ENCODE results near the gene RFX8. TPM values are rescaled to one million over a fixed set of nuclear protein-coding genes. Genes with fewer than 3 reads are reported as not detected.

The RFX8 gene
- total and polyA plus RNA-seq, 2 donors (not counting 3 experiments of a cell fraction or from before 2014, with no cell fraction given): 0.21 to 1.00 TPM

- Histone ChIP-seq H3K4me3 (replicated peaks in 1 of 3; ENCODE audit: insufficient read depth in 1 of 3, low read depth in 1 of 3, low read length in 3 of 3) (no peak overlapping the region), H4K20me1 (replicated peaks; ENCODE audit: control insufficient read depth, extremely low read depth, insufficient read depth, low read length) (no peaks in the 10 kb centered on the region), H3K27me3 (ENCODE audit: control insufficient read depth in 2 of 2, insufficient read depth in 2 of 2, low read length in 2 of 2) (peaks cover 1 to 3% of the 10 kb centered on the region in 2 experiments), H3K9me3 (replicated peaks; ENCODE audit: control insufficient read depth, insufficient read depth, low read length) (no peaks in the 10 kb centered on the region), H3K27ac (ENCODE audit: insufficient read depth, low read depth, low read length) (no peak overlapping the region), H3K4me2 (ENCODE audit: insufficient read depth, low read length) (no peak overlapping the region), H3K9me1 (replicated peaks; ENCODE audit: control insufficient read depth, extremely low read depth, insufficient read depth, low read length) (no peaks in the 10 kb centered on the region), H2AFZ (ENCODE audit: low read depth, low read length) (no peak overlapping the region), H3K36me3 (ENCODE audit: control insufficient read depth in 2 of 2, extremely low read depth in 1 of 2, insufficient read depth in 2 of 2, low read length in 2 of 2) (no peaks in the 10 kb centered on the region), H3K4me1 (ENCODE audit: control insufficient read depth, extremely low read depth, insufficient read depth, low read length) (peaks cover 4% of the 10 kb centered on the region), H3K9ac (replicated peaks; ENCODE audit: extremely low read depth, insufficient read depth, low read length) (no peak overlapping the region), H3K79me2 (ENCODE audit: control insufficient read depth, insufficient read depth, low read length) (no peaks in the 10 kb centered on the region)
- no TSS peak for BruUV-seq (replicated peaks)
- FAIRE-seq: no peak
- ChIA-PET CTCF (interaction anchor here (1.4 to 1.8 kb wide), 2 partner anchors 58 to 336 kb away, joined by 3 to 10 read pairs; no protein-coding TSS in a partner anchor), POLR2A (no interaction called here)
- DNase-seq (ENCODE audit: low read depth, low spot score): no peak
- TF ChIP-seq CTCF (IDR thresholded peaks at IDR 0.05; ENCODE audit: extremely low read depth in 1 of 2, insufficient read depth in 1 of 2, low read depth in 1 of 2, low read length in 2 of 2) (no peak), JUN (IDR thresholded peaks at IDR 0.05; ENCODE audit: borderline replicate concordance, insufficient read depth, insufficient read length, low read depth) (no peak), POLR2A (IDR thresholded peaks at IDR 0.05; ENCODE audit: low read depth, low read length) (no peak), POLR2AphosphoS5 (IDR thresholded peaks at IDR 0.05; ENCODE audit: insufficient read depth, low read depth, low read length) (no peak)
- dilution Hi-C loops (cut with MboI; ENCODE audit: extremely low pct_ligation_motif_present, low sequenced_read_pairs): no loop called here
- intact Hi-C loops (cut with micrococcal nuclease): no loop called here
These were observed 74.9 kb downstream of the RFX8 start for GRCh38 chr2:101400048-101400447.

- H3K27me3 ChIP-seq (ENCODE audit: control insufficient read depth in 2 of 2, insufficient read depth in 2 of 2, low read length in 2 of 2): peaks cover 1 to 2% of the 10 kb centered on the region in 2 experiments
- FAIRE-seq: no peak
- no peak for TF ChIP-seq GATA2 (IDR thresholded peaks at IDR 0.05; ENCODE audit: insufficient read depth, insufficient read length, low read depth, low read length)
- no peak for TF ChIP-seq POLR2A (IDR thresholded peaks at IDR 0.05; ENCODE audit: low read depth, low read length)
- TF ChIP-seq EZH2 (IDR thresholded peaks at IDR 0.05; ENCODE audit: borderline replicate concordance, low read depth, low read length, severe bottlenecking): no peak
- TF ChIP-seq MAX (IDR thresholded peaks at IDR 0.05; ENCODE audit: insufficient read depth, insufficient read length): no peak
- no peak for TF ChIP-seq FOS (IDR thresholded peaks at IDR 0.05; ENCODE audit: borderline replicate concordance, insufficient read depth, low read length)
- TF ChIP-seq MYC (IDR thresholded peaks at IDR 0.05; ENCODE audit: low read depth, low read length): no peak
- TF ChIP-seq POLR2AphosphoS5 (IDR thresholded peaks at IDR 0.05; ENCODE audit: insufficient read depth, low read depth, low read length): no peak
- no peak for TF ChIP-seq JUN (IDR thresholded peaks at IDR 0.05; ENCODE audit: borderline replicate concordance, insufficient read depth, insufficient read length, low read depth)
- no peak for TF ChIP-seq CTCF (IDR thresholded peaks at IDR 0.05; ENCODE audit: extremely low read depth in 1 of 2, insufficient read depth in 1 of 2, low read depth in 1 of 2, low read length in 2 of 2)
These were observed 75.7 kb downstream of the RFX8 start for GRCh38 chr2:101399021-101399799.

More at GRCh38 chr2:101399021-101399799, 75.7 kb downstream of the RFX8 start:
- no peaks in the 10 kb centered on the region for H3K9me3 ChIP-seq (replicated peaks; ENCODE audit: control insufficient read depth, insufficient read depth, low read length)
- no peaks in the 10 kb centered on the region for H4K20me1 ChIP-seq (replicated peaks; ENCODE audit: control insufficient read depth, extremely low read depth, insufficient read depth, low read length)
- no peak overlapping the region for H2AFZ ChIP-seq (ENCODE audit: low read depth, low read length)
- H3K9me1 ChIP-seq (replicated peaks; ENCODE audit: control insufficient read depth, extremely low read depth, insufficient read depth, low read length): no peaks in the 10 kb centered on the region
- no TSS peak for BruUV-seq (replicated peaks)
- H3K27ac ChIP-seq (ENCODE audit: insufficient read depth, low read depth, low read length): no peak overlapping the region
- ChIA-PET POLR2A (no interaction called here), CTCF (interaction anchor here (1.0 to 2.1 kb wide), 6 partner anchors 11 to 432 kb away, joined by 3 to 10 read pairs (median 4); no protein-coding TSS in a partner anchor)
- no peak overlapping the region for H3K9ac ChIP-seq (replicated peaks; ENCODE audit: extremely low read depth, insufficient read depth, low read length)
- no peak overlapping the region for H3K4me2 ChIP-seq (ENCODE audit: insufficient read depth, low read length)
- peaks cover 4% of the 10 kb centered on the region for H3K4me1 ChIP-seq (ENCODE audit: control insufficient read depth, extremely low read depth, insufficient read depth, low read length)
- no peak for DNase-seq (ENCODE audit: low read depth, low spot score)
- no peaks in the 10 kb centered on the region for H3K36me3 ChIP-seq (ENCODE audit: control insufficient read depth in 2 of 2, extremely low read depth in 1 of 2, insufficient read depth in 2 of 2, low read length in 2 of 2)
- no peaks in the 10 kb centered on the region for H3K79me2 ChIP-seq (ENCODE audit: control insufficient read depth, insufficient read depth, low read length)
- dilution Hi-C loops (cut with MboI; ENCODE audit: extremely low pct_ligation_motif_present, low sequenced_read_pairs): no loop called here
- no peak overlapping the region for H3K4me3 ChIP-seq (replicated peaks in 1 of 3; ENCODE audit: insufficient read depth in 1 of 3, low read depth in 1 of 3, low read length in 3 of 3)
- intact Hi-C loops (cut with micrococcal nuclease): no loop called here

Data from endothelial cell of umbilical vein (primary cell).